ACC112 (cell line): ENCODE data around the gene L3MBTL3.
"Not testable (repeated sequence)": the region's sequence is repeated elsewhere in the genome, so short reads cannot be mapped to it uniquely, and the experiment has no call there.

Source experiments
- H2AFZ ChIP-seq: fragments of 200-600 bp; sonication (generic); one replicate; pipeline ENCODE4 v1.6.0; 2017; ENCODE audit warnings: antibody characterized with exemption, low read length; ENCODE audit not compliant: unreplicated experiment
- H3K27ac ChIP-seq: fragments of 200-600 bp; sonication (generic); 2 replicates; pipeline ENCODE4 v1.5.1; 2014; ENCODE audit warnings: low read depth, mild to moderate bottlenecking, antibody characterized with exemption, low read length, moderate library complexity
- H3K27me3 ChIP-seq: fragments of 200-600 bp; sonication (generic); 2 replicates; pipeline ENCODE4 v1.6.1; 2014; ENCODE audit warnings: mild to moderate bottlenecking, antibody characterized with exemption, low read length, moderate library complexity, mixed read lengths; ENCODE audit not compliant: insufficient read depth
- H3K36me3 ChIP-seq: fragments of 200-600 bp; sonication (generic); 2 replicates; pipeline ENCODE4 v1.6.1; 2016; ENCODE audit warnings: mild to moderate bottlenecking, antibody characterized with exemption, low read length, moderate library complexity, mixed read lengths; ENCODE audit not compliant: insufficient read depth
- H3K4me1 ChIP-seq: fragments of 200-600 bp; sonication (generic); one replicate; pipeline ENCODE4 v1.6.1; 2016; ENCODE audit warnings: low read length, mixed read lengths; ENCODE audit not compliant: insufficient read depth, unreplicated experiment, control insufficient read depth
- H3K4me3 ChIP-seq: fragments of 200-600 bp; sonication (generic); 2 replicates; pipeline ENCODE4 v1.5.1; 2014; ENCODE audit warnings: mild to moderate bottlenecking, low read depth, low read length
- H3K79me2 ChIP-seq: fragments of 200-600 bp; sonication (generic); one replicate; pipeline ENCODE4 v1.6.0; 2016; ENCODE audit warnings: low read length; ENCODE audit not compliant: control insufficient read depth, unreplicated experiment, insufficient read depth

L3MBTL3 gene

DNA sequence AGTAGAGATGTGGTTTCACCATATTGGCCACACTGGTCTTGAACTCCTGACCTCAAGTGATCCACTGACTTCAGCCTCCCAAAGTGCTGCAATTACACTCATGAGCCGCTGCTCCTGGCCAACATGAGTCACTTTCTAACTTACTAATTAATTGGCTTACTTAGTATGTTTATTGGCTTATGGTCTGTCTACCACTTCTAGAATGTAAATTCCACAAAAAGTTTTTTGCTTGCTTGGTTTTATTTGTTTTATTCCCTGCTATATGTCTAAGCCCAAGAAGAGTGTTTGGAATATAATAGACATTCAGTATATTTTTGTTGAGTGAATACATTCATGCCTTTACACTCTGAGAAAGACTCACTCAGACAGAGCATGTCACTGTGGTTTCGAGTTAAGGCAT lies 118.4 kb downstream of the L3MBTL3 start:
- H3K4me3 ChIP-seq, result no peak overlapping the region
- H3K79me2 ChIP-seq, result no peaks in the 10 kb centered on the region
- H3K4me1 ChIP-seq, result no peaks in the 10 kb centered on the region
- no peak overlapping the region for H2AFZ ChIP-seq
- no peaks in the 10 kb centered on the region for H3K36me3 ChIP-seq
- no peaks in the 10 kb centered on the region for H3K27me3 ChIP-seq
- no peak overlapping the region for H3K27ac ChIP-seq

GRCh38 chr6:130138116-130138908 lies 119.9 kb downstream of the L3MBTL3 start:
- no peaks in the 10 kb centered on the region for H3K79me2 ChIP-seq
- no peak overlapping the region for H3K27ac ChIP-seq
- no peak overlapping the region for H3K4me3 ChIP-seq
- no peak overlapping the region for H2AFZ ChIP-seq
- H3K36me3 ChIP-seq, result no peaks in the 10 kb centered on the region
- no peaks in the 10 kb centered on the region for H3K27me3 ChIP-seq
- no peaks in the 10 kb centered on the region for H3K4me1 ChIP-seq

- no peak overlapping the region for H3K4me3 ChIP-seq
- H3K27ac ChIP-seq, result no peak overlapping the region
- H2AFZ ChIP-seq, result no peak overlapping the region
- H3K79me2 ChIP-seq, result no peaks in the 10 kb centered on the region
- H3K27me3 ChIP-seq, result no peaks in the 10 kb centered on the region
- H3K36me3 ChIP-seq, result no peaks in the 10 kb centered on the region
- no peaks in the 10 kb centered on the region for H3K4me1 ChIP-seq
These were observed 120.5 kb downstream of the L3MBTL3 start for GRCh38 chr6:130138909-130139242.

DNA sequence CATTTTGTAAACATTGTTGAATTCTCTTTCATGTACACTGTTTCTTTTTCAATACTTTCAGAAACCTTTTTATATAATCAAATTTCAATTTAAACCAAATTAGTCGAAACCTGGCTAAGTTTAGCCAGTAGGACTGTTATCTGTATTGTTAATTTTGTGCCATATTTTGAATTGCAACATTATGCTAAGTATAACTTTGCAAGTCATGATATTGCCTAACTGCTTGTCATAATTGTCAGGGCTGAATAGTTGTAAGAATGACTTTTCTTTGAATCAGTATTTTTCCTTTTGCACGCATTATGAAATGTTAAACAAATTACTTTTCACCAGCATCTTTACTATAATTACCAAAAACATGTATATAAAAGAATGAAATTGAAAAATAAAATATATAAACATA lies 121.7 kb downstream of the L3MBTL3 start:
- H3K27me3 ChIP-seq, result no peaks in the 10 kb centered on the region
- no peak overlapping the region for H3K4me3 ChIP-seq
- H3K4me1 ChIP-seq, result no peaks in the 10 kb centered on the region
- H3K79me2 ChIP-seq, result no peaks in the 10 kb centered on the region
- H3K27ac ChIP-seq, result no peak overlapping the region
- no peak overlapping the region for H2AFZ ChIP-seq
- no peaks in the 10 kb centered on the region for H3K36me3 ChIP-seq

DNA sequence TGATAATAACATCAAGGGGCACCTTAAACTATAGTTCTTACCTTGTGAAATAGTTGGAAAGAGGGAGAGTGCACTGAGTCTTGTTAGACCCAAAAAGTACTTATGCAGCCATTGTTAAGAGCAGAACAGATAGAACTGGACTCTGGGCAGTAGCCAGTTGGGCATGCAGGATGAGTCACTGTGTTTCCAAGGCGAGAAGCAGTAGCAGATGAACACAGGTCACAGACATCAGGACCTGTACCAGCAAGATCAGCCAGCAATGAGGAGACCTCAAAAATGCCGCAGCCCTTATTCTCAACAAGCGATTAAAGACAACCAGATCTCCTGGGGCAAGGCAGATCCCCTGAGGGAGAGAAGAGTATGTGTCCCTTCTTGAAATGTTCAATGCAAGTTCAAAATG lies 125.3 kb downstream of the L3MBTL3 start:
- no peaks in the 10 kb centered on the region for H3K27me3 ChIP-seq
- H3K36me3 ChIP-seq, result no peaks in the 10 kb centered on the region
- H3K4me1 ChIP-seq, result no peaks in the 10 kb centered on the region

DNA sequence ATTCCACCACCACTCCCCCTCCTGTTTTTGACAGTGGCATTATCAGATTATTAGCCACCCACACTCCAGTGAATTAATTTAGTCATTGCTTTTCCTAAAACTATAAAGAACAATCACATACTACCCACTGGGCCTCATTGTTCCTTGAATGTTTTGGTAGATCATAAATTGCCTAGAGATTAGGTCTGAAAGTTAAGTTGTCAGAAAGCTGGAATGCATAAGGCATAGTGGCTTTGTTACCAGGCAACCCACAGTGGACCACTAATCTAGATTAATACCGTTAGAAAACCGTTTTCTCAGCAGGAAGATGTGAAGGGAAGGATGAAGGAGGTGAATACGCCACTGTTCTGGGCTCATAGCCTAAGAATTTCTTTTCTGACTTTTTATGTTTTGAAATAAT lies 128.7 kb downstream of the L3MBTL3 start:
- no peak overlapping the region for H2AFZ ChIP-seq
- no peaks in the 10 kb centered on the region for H3K27me3 ChIP-seq
- H3K36me3 ChIP-seq, result no peaks in the 10 kb centered on the region
- no peaks in the 10 kb centered on the region for H3K4me1 ChIP-seq
- H3K79me2 ChIP-seq, result no peaks in the 10 kb centered on the region
- H3K27ac ChIP-seq, result no peak overlapping the region
- H3K4me3 ChIP-seq, result no peak overlapping the region

More for the DNA sequence above, 125.3 kb downstream of the L3MBTL3 start:
- Histone ChIP-seq H3K79me2 (no peaks in the 10 kb centered on the region), H3K4me3 (no peak overlapping the region), H3K27ac (no peak overlapping the region), H2AFZ (no peak overlapping the region)

GRCh38 chr6:130148181-130148580 lies 129.8 kb downstream of the L3MBTL3 start:
- no peak overlapping the region for H2AFZ ChIP-seq
- H3K36me3 ChIP-seq, result no peaks in the 10 kb centered on the region
- no peak overlapping the region for H3K27ac ChIP-seq
- H3K4me1 ChIP-seq, result no peaks in the 10 kb centered on the region
- H3K4me3 ChIP-seq, result no peak overlapping the region
- H3K79me2 ChIP-seq, result no peaks in the 10 kb centered on the region
- H3K27me3 ChIP-seq, result no peaks in the 10 kb centered on the region

DNA sequence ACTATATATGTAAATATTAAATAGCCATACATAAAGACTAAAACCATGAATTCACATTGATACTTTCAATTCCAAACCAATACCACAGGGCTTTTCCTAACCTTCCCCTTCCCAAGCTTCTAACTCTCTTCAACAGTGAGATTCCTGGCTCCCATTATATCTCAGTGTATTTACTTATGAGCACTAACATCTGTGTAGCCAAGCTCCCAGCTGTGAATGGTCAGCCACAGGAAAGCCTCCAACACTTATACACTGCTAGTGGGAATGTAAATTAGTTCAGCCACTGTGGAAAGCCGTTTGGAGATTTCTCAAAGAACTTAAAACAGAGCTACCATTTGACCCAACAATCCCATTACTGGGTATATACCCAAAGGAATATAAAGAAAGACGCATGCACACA lies 130.6 kb downstream of the L3MBTL3 start:
- not testable (repeated sequence) for H3K79me2 ChIP-seq, H3K27me3 ChIP-seq, H3K4me1 ChIP-seq, H3K36me3 ChIP-seq, H2AFZ ChIP-seq, H3K27ac ChIP-seq, H3K4me3 ChIP-seq

GRCh38 chr6:130150906-130151305 lies 132.5 kb downstream of the L3MBTL3 start:
- Histone ChIP-seq H2AFZ (no peak overlapping the region), H3K4me1 (no peaks in the 10 kb centered on the region), H3K36me3 (no peaks in the 10 kb centered on the region), H3K27ac (no peak overlapping the region), H3K27me3 (no peaks in the 10 kb centered on the region), H3K79me2 (no peaks in the 10 kb centered on the region), H3K4me3 (no peak overlapping the region)

- Histone ChIP-seq H3K4me1 (no peaks in the 10 kb centered on the region), H3K4me3 (no peak overlapping the region), H3K27ac (no peak overlapping the region), H3K27me3 (no peaks in the 10 kb centered on the region), H2AFZ (no peak overlapping the region), H3K36me3 (no peaks in the 10 kb centered on the region), H3K79me2 (no peaks in the 10 kb centered on the region)
These were observed 134.6 kb downstream of the L3MBTL3 start for GRCh38 chr6:130152908-130153510.

GRCh38 chr6:130156908-130157307 lies 138.5 kb downstream of the L3MBTL3 start:
- Histone ChIP-seq H3K79me2 (no peaks in the 10 kb centered on the region), H2AFZ (no peak overlapping the region), H3K27me3 (no peaks in the 10 kb centered on the region), H3K27ac (no peak overlapping the region), H3K4me3 (no peak overlapping the region), H3K36me3 (no peaks in the 10 kb centered on the region), H3K4me1 (no peaks in the 10 kb centered on the region)
